GM20431 (cell line): ENCODE results near the gene WDR4.
"Not testable (repeated sequence)": the region's sequence is repeated elsewhere in the genome, so short reads cannot be mapped to it uniquely, and the experiment has no call there.

Experiments used
- in situ Hi-C: fragments of 300-500 bp; cut with MseI, MboI; formaldehyde crosslinking; loops from one replicate; pipeline ENCODE4 v1.15.0; 2020; ENCODE audit warnings: low sequenced_read_pairs; ENCODE audit not compliant: unreplicated experiment

The WDR4 gene

GRCh38 chr21:42878993-42879787 is at the start of gene WDR4:
Gene WDR4 (minus strand): TSS chr21:42879539. CDS start chr21:42879495, 44 bp downstream.
- in situ Hi-C loops, result no loop called here

- in situ Hi-C loops, result not testable (repeated sequence)
Observed at GRCh38 chr21:42927474-42928200, 48.3 kb upstream of the WDR4 start.

- in situ Hi-C loops, result no loop called here
Observed at GRCh38 chr21:42925114-42925926, 46.0 kb upstream of the WDR4 start, which contains the start of gene ERVH48-1. Gene ERVH48-1 (minus strand): TSS chr21:42925630. CDS start chr21:42919006, 6,624 bp downstream.

- in situ Hi-C loops, result no loop called here
Observed at GRCh38 chr21:42924433-42924751, 45.1 kb upstream of the WDR4 start.

- in situ Hi-C loops, result no loop called here
Observed at GRCh38 chr21:42923553-42924432, 44.5 kb upstream of the WDR4 start.

GRCh38 chr21:42922918-42923317 is 43.6 kb upstream of the WDR4 start:
- in situ Hi-C loops, result no loop called here

- in situ Hi-C loops, result no loop called here
Observed at GRCh38 chr21:42921927-42922326, 42.6 kb upstream of the WDR4 start.

GRCh38 chr21:42918291-42918690 is 39.0 kb upstream of the WDR4 start:
- in situ Hi-C loops, result no loop called here

GRCh38 chr21:42913476-42913875 is 34.1 kb upstream of the WDR4 start:
- in situ Hi-C loops, result no loop called here

- in situ Hi-C loops, result not testable (repeated sequence)
Observed at GRCh38 chr21:42911920-42912319, 32.6 kb upstream of the WDR4 start.

- in situ Hi-C loops, result not testable (repeated sequence)
Observed at GRCh38 chr21:42908484-42908883, 29.1 kb upstream of the WDR4 start.

- in situ Hi-C loops, result no loop called here
Observed at GRCh38 chr21:42906233-42906632, 26.9 kb upstream of the WDR4 start.

- in situ Hi-C loops, result no loop called here
Observed at GRCh38 chr21:42905195-42905594, 25.9 kb upstream of the WDR4 start.

GRCh38 chr21:42903817-42904216 is 24.5 kb upstream of the WDR4 start:
- in situ Hi-C loops, result no loop called here

- in situ Hi-C loops, result no loop called here
Observed at GRCh38 chr21:42900446-42900845, 21.1 kb upstream of the WDR4 start.

- in situ Hi-C loops, result no loop called here
Observed at GRCh38 chr21:42892931-42893755, 13.8 kb upstream of the WDR4 start, which contains the start of gene NDUFV3. Gene NDUFV3 (plus strand): TSS chr21:42893309. CDS start chr21:42893334, 25 bp downstream.

- in situ Hi-C loops, result no loop called here
Observed at GRCh38 chr21:42892582-42892930, 13.2 kb upstream of the WDR4 start.

GRCh38 chr21:42887326-42887725 is 8.0 kb upstream of the WDR4 start:
- in situ Hi-C loops, result no loop called here

GRCh38 chr21:42883921-42884320 is 4.6 kb upstream of the WDR4 start:
- in situ Hi-C loops, result no loop called here
